SK-N-MC (cell line): ENCODE measurements around the gene S1PR4.

Source experiments
- DNase-seq: peaks from one replicate; pipeline ENCODE4 v3.0.0-alpha.2; 2011; ENCODE audit warnings: low read depth, low spot score
- H3K27ac ChIP-seq: fragments of 200-600 bp; sonication (generic); 2 replicates; pipeline ENCODE4 v1.5.1; 2016; ENCODE audit warnings: mixed run types
- H3K36me3 ChIP-seq: fragments of 200-600 bp; sonication (generic); 2 replicates; pipeline ENCODE4 v1.6.1; 2017; ENCODE audit warnings: antibody characterized with exemption, low read length, mixed read lengths; ENCODE audit not compliant: insufficient read depth
- H3K4me3 ChIP-seq: fragments of 200-600 bp; sonication (generic); 2 replicates; pipeline ENCODE4 v1.5.1; 2016
- H3K9ac ChIP-seq: fragments of 200-600 bp; sonication (generic); 2 replicates; pipeline ENCODE4 v1.8.0; 2017; ENCODE audit warnings: mixed run types, mixed read lengths; ENCODE audit not compliant: insufficient read length
- H3K9me3 ChIP-seq: fragments of 200-600 bp; sonication (generic); 2 replicates; pipeline ENCODE4 v1.6.1; 2017; ENCODE audit warnings: low read depth, mild to moderate bottlenecking, antibody characterized with exemption, low read length, moderate library complexity, mixed read lengths
- EZH2 ChIP-seq: fragments of 200-600 bp; sonication (generic); IDR thresholded peaks from one replicate; pipeline ENCODE4 v1.6.1; 2017; ENCODE audit warnings: antibody characterized with exemption
- FOXP2 ChIP-seq: optimal IDR thresholded peaks from 2 replicates; pipeline ENCODE3; 2011; ENCODE audit warnings: mild to moderate bottlenecking, moderate library complexity; ENCODE audit not compliant: insufficient read depth; ENCODE audit errors: extremely low read length, control extremely low read depth
- POLR2AphosphoS5 ChIP-seq: IDR thresholded peaks from 2 replicates; pipeline ENCODE4 v1.6.1; 2012; ENCODE audit warnings: mild to moderate bottlenecking, low read depth, low read length, borderline replicate concordance

S1PR4 gene

GRCh38 chr19:3183721-3184641, 5.4 kb downstream of the S1PR4 start:
- Histone ChIP-seq H3K9ac (no peak overlapping the region), H3K36me3 (peaks cover 2% of the 10 kb centered on the region; the same call in 1 of the 2 replicates), H3K9me3 (no peaks in the 10 kb centered on the region), H3K27ac (no peak overlapping the region), H3K4me3 (peak overlapping the region; percentile 93; the same call in 1 of the 2 replicates)
- no peak for DNase-seq
- TF ChIP-seq POLR2AphosphoS5 = no peak
- TF ChIP-seq EZH2 = no peak
- no peak for TF ChIP-seq FOXP2

- H3K4me3 ChIP-seq = peak overlapping the region; percentile 93
- peaks cover 3% of the 10 kb centered on the region; the same call in 1 of the 2 replicates for H3K36me3 ChIP-seq
- H3K9me3 ChIP-seq = no peaks in the 10 kb centered on the region
- peak overlapping the region; percentile 72 for H3K9ac ChIP-seq
- no peak for DNase-seq
- TF ChIP-seq EZH2 = no peak
- TF ChIP-seq FOXP2 = no peak
- TF ChIP-seq POLR2AphosphoS5 = no peak; the same call in 1 of the 2 replicates
- peak overlapping the region; percentile 73; the same call in 1 of the 2 replicates for H3K27ac ChIP-seq
Observed at GRCh38 chr19:3184847-3185460, 6.4 kb downstream of the S1PR4 start.

- Histone ChIP-seq H3K4me3 (peak within 1 kb of the TSS; percentile 93), H3K36me3 (peaks cover 3% of the 10 kb centered on the region; the same call in 1 of the 2 replicates), H3K9me3 (no peaks in the 10 kb centered on the region), H3K9ac (peak within 1 kb of the TSS; percentile 86), H3K27ac (peak within 1 kb of the TSS; percentile 73; the same call in 1 of the 2 replicates)
- peak; percentile 53; the same call in 1 of the 2 replicates for TF ChIP-seq POLR2AphosphoS5
- no peak for TF ChIP-seq EZH2
- DNase-seq = peak; percentile 92
Observed at GRCh38 chr19:3185461-3186159, 7.0 kb downstream of the S1PR4 start, which contains the start of gene NCLN. Gene NCLN (plus strand): TSS chr19:3185930. CDS start chr19:3186031, 101 bp downstream.

- Histone ChIP-seq H3K9me3 (no peaks in the 10 kb centered on the region), H3K9ac (peak overlapping the region; percentile 86), H3K36me3 (peaks cover 3% of the 10 kb centered on the region; the same call in 1 of the 2 replicates), H3K27ac (no peak overlapping the region), H3K4me3 (peak overlapping the region; percentile 93)
- no peak for TF ChIP-seq POLR2AphosphoS5
- DNase-seq = no peak
Observed at GRCh38 chr19:3186160-3186688, 7.7 kb downstream of the S1PR4 start.

- Histone ChIP-seq H3K27ac (no peak overlapping the region), H3K9me3 (no peaks in the 10 kb centered on the region), H3K36me3 (peaks cover 3% of the 10 kb centered on the region; the same call in 1 of the 2 replicates), H3K4me3 (peak overlapping the region; percentile 93), H3K9ac (peak overlapping the region; percentile 86)
- no peak for DNase-seq
- TF ChIP-seq EZH2 (no peak), FOXP2 (no peak), POLR2AphosphoS5 (no peak)
Observed at GRCh38 chr19:3186891-3187661, 8.5 kb downstream of the S1PR4 start.

GRCh38 chr19:3187662-3188511, 9.3 kb downstream of the S1PR4 start:
- no peak overlapping the region for H3K9ac ChIP-seq
- peaks cover 3% of the 10 kb centered on the region; the same call in 1 of the 2 replicates for H3K36me3 ChIP-seq
- no peaks in the 10 kb centered on the region for H3K9me3 ChIP-seq
- TF ChIP-seq EZH2 (no peak), POLR2AphosphoS5 (no peak), FOXP2 (no peak)
- H3K27ac ChIP-seq = no peak overlapping the region
- DNase-seq = no peak
- H3K4me3 ChIP-seq = no peak overlapping the region
